ENCODE measurements around the gene MYBBP1A.

DNA sequence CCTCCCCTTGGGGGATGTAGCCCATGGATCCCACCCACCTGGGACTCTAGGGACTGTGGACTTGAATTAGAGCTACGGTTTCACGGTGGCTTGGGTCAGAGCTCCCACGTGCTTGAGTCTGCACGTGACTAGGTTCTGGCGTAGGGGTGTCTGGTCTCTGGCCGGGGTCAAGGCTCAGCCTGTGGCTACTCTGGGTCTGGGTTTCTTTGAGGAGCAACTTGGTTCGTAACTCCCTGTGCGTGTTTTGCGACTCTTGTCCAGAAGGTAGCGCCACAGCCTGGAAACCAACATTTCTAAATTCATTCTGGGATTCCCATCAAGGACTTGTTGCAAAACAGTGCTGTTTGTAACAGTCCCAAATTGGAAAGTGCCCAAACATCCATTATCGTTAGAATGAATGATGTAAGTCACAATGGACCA is 5.7 kb upstream of the MYBBP1A start:
- TF ChIP-seq, protein P1, sequence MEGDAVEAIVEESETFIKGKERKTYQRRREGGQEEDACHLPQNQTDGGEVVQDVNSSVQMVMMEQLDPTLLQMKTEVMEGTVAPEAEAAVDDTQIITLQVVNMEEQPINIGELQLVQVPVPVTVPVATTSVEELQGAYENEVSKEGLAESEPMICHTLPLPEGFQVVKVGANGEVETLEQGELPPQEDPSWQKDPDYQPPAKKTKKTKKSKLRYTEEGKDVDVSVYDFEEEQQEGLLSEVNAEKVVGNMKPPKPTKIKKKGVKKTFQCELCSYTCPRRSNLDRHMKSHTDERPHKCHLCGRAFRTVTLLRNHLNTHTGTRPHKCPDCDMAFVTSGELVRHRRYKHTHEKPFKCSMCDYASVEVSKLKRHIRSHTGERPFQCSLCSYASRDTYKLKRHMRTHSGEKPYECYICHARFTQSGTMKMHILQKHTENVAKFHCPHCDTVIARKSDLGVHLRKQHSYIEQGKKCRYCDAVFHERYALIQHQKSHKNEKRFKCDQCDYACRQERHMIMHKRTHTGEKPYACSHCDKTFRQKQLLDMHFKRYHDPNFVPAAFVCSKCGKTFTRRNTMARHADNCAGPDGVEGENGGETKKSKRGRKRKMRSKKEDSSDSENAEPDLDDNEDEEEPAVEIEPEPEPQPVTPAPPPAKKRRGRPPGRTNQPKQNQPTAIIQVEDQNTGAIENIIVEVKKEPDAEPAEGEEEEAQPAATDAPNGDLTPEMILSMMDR (IDR thresholded peaks at IDR 0.05): 0 out of 2 replicates have a peak, but pooled peaks have one; percentile 9
- no peak for TF ChIP-seq ZFX (IDR thresholded peaks at IDR 0.05; ENCODE audit: borderline replicate concordance)

Measured in 22Rv1 (cell line).